GM12865 (cell line): ENCODE measurements around the gene NAV3.
A peak's percentile ranks its signal among the peaks of the same experiment; 100 is the strongest.

Source experiments
- DNase-seq: peaks from one replicate; pipeline ENCODE4 v3.0.0; 2010; ENCODE audit warnings: low read depth
- H3K4me3 ChIP-seq: 2 replicates; pipeline ENCODE4 v1.5.1; 2011; ENCODE audit warnings: mild to moderate bottlenecking, low read depth, low read length, control low read depth
- TF ChIP-seq, protein P1 (sequence below): IDR thresholded peaks from 2 replicates; pipeline ENCODE4 v1.5.1; 2011; ENCODE audit warnings: low read length, control low read depth, low read depth, inconsistent platforms; ENCODE audit not compliant: insufficient read depth; ENCODE audit errors: missing control alignments

NAV3 gene

GRCh38 chr12:77918046-77918445 lies 87.4 kb downstream of the NAV3 start:
- TF ChIP-seq, protein P1, sequence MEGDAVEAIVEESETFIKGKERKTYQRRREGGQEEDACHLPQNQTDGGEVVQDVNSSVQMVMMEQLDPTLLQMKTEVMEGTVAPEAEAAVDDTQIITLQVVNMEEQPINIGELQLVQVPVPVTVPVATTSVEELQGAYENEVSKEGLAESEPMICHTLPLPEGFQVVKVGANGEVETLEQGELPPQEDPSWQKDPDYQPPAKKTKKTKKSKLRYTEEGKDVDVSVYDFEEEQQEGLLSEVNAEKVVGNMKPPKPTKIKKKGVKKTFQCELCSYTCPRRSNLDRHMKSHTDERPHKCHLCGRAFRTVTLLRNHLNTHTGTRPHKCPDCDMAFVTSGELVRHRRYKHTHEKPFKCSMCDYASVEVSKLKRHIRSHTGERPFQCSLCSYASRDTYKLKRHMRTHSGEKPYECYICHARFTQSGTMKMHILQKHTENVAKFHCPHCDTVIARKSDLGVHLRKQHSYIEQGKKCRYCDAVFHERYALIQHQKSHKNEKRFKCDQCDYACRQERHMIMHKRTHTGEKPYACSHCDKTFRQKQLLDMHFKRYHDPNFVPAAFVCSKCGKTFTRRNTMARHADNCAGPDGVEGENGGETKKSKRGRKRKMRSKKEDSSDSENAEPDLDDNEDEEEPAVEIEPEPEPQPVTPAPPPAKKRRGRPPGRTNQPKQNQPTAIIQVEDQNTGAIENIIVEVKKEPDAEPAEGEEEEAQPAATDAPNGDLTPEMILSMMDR: no peak
- DNase-seq: no peak
- no peak overlapping the region for H3K4me3 ChIP-seq

- no peak overlapping the region for H3K4me3 ChIP-seq
- TF ChIP-seq, protein P1: no peak
- no peak for DNase-seq
Observed at GRCh38 chr12:77919450-77919849, 88.8 kb downstream of the NAV3 start.

GRCh38 chr12:77923882-77924281 lies 93.2 kb downstream of the NAV3 start:
- TF ChIP-seq, protein P1: no peak
- no peak for DNase-seq
- H3K4me3 ChIP-seq: no peak overlapping the region

DNA sequence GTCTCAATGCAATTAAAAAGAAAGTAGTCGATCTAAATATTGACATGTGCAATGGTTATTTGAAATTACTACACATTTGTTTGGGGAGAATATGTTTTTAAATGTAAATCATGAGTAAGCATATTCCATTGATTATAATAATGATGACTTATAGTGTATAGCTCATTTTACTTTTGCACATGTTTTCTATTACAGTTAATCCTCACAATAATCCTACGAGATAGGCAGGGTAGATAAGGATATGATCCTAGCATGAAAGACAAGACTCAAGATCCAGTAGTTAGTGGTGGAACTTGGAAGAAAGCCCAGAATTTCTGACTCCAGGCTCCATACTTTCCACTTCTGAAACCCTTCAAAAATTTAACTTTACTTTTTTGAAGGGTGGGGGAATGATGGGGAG lies 94.0 kb downstream of the NAV3 start:
- TF ChIP-seq, protein P1: no peak
- no peak for DNase-seq

GRCh38 chr12:77925536-77926108 lies 94.9 kb downstream of the NAV3 start:
- TF ChIP-seq, protein P1: peak; percentile 99
- DNase-seq: peak; percentile 92
- H3K4me3 ChIP-seq: no peak overlapping the region

More for the DNA sequence above, 94.0 kb downstream of the NAV3 start:
- H3K4me3 ChIP-seq: no peak overlapping the region

GRCh38 chr12:77928078-77928477 lies 97.4 kb downstream of the NAV3 start:
- TF ChIP-seq, protein P1: no peak
- DNase-seq: no peak
- no peak overlapping the region for H3K4me3 ChIP-seq

GRCh38 chr12:77932216-77932615 lies 101.5 kb downstream of the NAV3 start:
- no peak for DNase-seq
- TF ChIP-seq, protein P1: peak; percentile 17
- H3K4me3 ChIP-seq: no peak overlapping the region
